ENCODE results near the gene CHAD.
"Not testable (repeated sequence)": the region's sequence is repeated elsewhere in the genome, so short reads cannot be mapped to it uniquely, and the experiment has no call there.

CHAD gene

DNA sequence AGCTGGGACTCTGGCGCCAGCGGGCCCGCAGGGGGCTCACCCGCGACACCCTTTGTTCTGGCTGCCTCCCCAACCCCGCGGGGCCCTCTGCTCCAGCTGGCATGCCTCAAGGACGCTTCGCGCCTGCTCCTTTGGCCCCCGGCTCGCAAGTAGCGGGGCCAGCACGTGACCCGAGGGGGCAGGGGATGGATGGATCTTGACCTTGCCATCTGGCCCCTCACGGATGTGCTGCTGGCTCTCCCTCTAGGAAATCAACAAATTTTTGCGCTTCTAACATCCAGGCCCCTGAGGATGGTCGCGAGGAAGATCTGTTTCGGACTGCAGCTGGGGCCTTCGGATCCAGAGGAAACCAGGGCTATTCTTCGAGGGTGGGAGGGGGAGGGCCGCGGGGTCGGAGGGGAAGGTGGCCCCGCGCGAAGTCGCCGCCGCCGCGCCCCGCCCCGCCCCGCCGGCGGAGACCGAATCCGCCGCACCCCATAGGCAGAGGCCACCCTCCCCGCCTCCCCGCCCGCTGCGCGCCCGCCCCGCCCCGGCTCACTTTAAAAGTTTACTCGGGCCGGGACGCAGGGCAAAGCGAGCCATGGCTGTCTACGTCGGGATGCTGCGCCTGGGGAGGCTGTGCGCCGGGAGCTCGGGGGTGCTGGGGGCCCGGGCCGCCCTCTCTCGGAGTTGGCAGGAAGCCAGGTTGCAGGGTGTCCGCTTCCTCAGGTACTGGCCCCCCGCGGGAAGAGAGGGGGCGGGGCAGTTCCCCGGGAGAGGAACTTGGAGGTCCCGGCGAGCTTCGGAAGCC lies 42.8 kb downstream of the CHAD start, which contains the start of gene ACSF2:
ACSF2 (plus strand) TSS at position 537 of the 790 bp plus-strand sequence; CDS start at position 581, 44 bp downstream.
- peak; percentile 84 for DNase-seq

DNA sequence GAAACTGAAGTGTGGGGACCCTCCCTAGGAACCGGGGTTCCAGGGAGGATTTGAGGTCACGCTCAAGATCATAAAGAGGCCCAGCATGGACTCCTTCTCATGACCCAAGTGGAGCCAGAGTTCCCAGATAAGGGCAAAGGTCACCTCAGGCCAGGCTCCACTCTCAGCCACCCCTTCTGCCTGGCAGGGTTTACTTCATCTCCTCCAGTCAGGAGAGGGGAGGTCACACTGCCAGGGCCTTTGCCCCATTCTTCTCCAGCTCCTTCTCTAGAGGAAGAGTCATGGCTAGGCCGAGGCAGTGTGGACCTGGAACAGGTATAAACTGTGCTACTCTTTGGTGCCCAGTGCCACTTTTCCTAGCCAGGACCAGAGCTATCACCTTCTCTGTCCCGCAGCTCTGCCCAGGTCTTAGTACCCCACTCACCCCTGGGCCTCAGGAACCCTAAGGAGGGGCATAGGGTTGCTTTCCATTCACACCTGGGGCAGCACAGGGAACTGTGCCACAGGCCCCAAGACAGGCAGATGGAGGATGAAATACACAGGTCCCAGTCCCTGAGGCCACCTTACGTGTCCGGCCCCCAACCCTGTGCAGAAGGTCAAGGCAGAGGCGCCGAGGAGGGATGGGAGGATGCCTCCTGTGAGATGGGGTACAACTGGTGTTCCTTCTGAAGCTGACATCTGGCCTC lies 43.5 kb downstream of the CHAD start:
- DNase-seq = no peak

DNA sequence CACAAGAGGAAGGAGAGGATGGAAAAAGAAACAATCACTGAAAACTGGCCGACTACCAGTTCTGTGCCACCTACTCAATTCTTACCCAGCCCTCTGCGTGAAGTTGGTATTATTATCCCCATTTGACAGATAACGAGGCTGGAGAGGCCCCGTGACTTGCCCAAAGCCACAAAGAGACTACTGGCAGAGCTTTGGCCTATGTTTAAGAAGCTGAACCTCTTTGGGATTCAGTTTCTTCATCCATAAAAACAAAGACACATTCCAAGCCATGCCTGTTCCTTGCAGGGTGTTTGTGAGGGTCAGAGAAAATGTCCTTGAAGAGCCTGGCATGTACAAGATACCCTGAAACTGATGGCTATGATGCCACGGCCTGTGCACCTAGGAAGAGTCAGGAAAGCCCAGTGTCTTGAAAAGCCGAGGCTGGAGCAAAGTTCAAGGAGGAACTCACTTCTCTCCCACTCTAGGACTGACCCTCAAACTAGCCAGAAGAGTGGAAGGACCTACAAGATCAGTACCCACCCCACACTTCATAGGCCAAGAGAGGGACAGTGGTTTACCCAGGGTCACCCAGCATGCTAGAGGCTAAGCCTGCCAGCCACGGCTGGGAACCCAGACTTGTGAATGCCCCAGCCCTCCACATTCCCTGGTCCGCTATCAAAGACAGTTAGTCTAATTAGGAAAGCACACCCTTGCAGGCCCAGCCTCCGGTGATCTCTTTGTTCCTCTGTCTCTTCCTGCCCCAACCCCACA lies 44.3 kb downstream of the CHAD start:
- no peak for DNase-seq

DNA sequence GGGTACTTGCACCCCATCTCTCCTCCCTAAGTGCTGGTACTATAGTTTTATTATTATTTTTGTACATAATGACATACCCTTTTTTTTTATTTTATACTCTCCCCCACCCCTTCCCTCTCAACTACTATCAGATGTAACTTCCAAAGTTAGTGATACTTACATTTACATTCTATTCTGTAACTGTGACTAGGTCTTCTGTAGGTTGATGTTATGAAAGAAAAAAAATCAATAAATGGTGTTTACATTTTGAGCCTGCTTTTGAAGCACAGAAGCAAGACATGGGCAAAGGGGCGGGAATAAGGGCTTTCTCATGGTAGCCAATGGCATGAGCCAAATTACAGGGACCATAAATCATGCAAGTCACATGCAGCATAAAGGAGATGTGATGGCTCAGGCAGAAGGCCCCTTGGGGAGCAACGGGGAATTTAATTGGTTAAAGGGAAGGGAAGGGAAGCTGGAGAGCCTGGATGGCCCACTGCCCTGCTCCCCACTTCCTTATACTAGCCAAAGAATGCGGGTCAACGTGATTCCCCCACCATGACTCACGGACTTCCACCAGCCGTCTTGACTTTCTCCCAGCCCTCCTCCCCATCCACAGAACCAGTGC lies 45.0 kb downstream of the CHAD start:
- no peak for DNase-seq

DNA sequence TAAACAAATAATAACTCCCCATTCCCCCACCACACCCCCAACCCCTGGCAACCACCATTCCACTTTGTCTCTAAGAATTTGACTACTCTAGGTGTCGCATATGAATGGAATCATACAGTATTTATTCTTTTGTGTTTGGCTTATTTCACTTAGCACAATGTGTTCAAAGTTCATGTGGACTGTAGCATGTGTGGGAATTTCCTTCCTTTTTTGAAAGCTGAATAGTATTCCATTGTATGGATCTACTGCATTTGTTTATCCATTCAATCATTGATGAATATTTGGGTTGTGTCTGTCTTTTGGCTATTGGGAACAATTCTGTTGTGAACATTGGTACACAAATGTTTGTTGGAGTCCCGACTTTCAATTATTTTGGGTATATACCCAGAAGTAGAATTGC lies 45.9 kb downstream of the CHAD start:
- DNase-seq = no peak

DNA sequence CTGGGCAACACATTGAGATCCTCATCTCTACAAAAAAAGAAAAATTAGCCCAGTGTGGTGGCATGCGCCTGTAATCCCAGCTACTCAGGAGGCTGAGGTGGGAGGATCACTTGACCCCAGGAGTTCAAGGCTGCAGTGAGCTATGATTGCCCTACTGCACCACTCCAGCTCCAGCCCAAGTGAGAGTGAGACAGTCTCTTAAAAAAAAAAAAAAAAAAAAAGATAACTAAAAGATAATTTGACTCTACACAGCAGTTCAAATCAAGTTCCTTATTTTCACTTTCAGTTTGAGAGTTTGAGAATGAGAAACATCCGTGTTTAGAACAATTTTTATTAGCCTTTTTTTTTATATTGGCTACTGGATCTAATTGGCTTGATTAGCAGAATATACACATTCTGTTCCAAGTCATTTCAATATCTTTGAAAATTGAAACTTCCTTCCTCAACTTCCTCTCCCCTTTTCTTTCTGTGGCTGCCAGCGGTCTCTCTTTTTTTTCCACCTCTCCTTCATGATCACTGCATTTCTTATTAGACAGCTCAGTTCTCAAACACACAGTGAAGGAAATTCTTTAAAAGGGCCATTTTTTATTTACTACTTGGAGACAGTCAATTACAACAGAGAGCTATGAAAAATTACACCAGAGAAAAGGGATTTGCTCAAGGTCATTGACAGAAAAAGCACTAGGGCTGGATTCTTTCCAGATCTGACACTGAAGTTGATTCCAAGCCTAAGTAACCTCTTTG lies 47.2 kb downstream of the CHAD start:
- no peak for DNase-seq

DNA sequence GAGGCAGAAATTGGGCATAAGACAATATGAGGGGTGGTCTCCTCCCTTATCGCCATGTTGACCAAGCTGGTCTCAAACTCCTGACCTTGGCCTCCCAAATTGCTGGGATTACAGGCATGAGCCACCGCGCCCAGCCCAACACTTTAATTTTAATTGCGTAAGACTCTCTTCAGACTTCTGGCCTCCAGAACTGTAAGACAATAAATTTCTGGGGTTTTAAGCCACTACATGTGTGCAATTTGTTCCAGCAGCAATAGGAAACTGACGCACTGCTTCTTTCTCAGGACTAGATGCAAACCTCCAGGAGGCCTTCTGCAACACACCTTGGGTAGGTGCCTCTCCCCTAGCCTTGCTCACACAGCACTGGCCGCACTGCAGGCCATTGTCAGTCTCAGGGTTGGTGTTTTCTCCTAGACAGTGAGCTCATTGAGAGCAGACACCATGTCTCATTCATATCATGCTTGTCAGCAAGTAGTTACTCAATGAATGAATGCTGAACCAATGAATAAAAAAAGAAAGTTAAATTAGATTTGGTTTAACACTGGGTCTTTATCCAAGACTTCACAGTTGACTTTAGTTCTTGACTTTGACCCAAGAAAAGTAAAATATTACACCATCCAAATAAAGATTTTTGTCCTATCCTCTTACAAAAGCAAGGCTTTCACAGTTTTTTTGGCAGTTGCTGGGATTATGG lies 48.1 kb downstream of the CHAD start:
- DNase-seq = no peak

DNA sequence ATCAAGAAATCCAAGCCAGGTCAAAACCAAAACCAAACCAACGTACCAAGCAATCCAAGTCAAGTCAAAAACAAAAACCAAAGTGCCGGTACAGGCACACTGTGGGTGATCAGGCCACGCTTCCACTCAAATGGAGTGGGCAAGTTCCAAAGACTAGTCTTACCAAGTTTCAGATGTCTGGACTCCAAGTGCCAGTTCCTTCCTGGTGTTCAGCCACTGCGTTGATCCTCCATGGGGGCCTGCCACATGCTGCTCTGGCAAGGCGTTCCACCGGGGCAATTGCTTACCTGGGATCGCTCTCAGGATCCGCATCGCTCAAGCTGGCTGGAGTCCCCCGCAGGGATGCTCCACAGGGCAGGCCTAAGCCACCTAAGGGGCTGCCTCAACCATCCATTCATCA lies 49.1 kb downstream of the CHAD start:
- not testable (repeated sequence) for DNase-seq

DNA sequence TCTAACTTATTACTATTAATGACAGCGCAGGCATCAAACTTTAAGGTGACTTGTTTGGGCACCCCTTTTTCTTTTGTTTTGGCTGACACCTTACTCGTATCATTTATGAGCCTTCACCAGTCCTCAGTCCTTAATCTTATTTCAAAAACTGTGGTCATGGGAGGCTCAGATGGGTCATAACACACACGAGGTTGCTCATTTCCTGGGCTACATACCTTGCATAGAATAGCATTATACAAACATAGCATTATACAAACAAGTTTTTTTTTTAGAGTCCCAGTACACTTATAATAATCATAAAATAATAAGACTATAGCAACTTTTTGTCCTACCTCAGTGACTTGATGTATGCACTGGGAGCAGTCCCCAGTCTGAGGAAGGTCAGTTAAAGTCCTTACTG lies 53.9 kb downstream of the CHAD start:
- DNase-seq = no peak
